ENCODE data around the gene BLMH. TPM values are rescaled to one million over a fixed set of nuclear protein-coding genes. Genes with fewer than 3 reads are reported as not detected.
A peak's percentile ranks its signal among the peaks of the same experiment; 100 is the strongest.

BLMH gene
- total RNA-seq, 1 donor from 2014 or later: 26.0 TPM

- Histone ChIP-seq H3K9me3 (no peaks in the 10 kb centered on the region), H3K36me3 (no peaks in the 10 kb centered on the region), H3K27me3 (no peaks in the 10 kb centered on the region), H3K27ac (no peak overlapping the region), H3K4me1 (no peaks in the 10 kb centered on the region), H3K4me3 (no peak overlapping the region)
- intact Hi-C loops (cut with DNase I): no loop called here
- no peak for DNase-seq
- peak; percentile 57 for ATAC-seq
- TF ChIP-seq, protein P1, sequence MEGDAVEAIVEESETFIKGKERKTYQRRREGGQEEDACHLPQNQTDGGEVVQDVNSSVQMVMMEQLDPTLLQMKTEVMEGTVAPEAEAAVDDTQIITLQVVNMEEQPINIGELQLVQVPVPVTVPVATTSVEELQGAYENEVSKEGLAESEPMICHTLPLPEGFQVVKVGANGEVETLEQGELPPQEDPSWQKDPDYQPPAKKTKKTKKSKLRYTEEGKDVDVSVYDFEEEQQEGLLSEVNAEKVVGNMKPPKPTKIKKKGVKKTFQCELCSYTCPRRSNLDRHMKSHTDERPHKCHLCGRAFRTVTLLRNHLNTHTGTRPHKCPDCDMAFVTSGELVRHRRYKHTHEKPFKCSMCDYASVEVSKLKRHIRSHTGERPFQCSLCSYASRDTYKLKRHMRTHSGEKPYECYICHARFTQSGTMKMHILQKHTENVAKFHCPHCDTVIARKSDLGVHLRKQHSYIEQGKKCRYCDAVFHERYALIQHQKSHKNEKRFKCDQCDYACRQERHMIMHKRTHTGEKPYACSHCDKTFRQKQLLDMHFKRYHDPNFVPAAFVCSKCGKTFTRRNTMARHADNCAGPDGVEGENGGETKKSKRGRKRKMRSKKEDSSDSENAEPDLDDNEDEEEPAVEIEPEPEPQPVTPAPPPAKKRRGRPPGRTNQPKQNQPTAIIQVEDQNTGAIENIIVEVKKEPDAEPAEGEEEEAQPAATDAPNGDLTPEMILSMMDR (IDR thresholded peaks at IDR 0.05): no peak
Observed at GRCh38 chr17:30323895-30324319, 32.2 kb upstream of the BLMH start.

DNA sequence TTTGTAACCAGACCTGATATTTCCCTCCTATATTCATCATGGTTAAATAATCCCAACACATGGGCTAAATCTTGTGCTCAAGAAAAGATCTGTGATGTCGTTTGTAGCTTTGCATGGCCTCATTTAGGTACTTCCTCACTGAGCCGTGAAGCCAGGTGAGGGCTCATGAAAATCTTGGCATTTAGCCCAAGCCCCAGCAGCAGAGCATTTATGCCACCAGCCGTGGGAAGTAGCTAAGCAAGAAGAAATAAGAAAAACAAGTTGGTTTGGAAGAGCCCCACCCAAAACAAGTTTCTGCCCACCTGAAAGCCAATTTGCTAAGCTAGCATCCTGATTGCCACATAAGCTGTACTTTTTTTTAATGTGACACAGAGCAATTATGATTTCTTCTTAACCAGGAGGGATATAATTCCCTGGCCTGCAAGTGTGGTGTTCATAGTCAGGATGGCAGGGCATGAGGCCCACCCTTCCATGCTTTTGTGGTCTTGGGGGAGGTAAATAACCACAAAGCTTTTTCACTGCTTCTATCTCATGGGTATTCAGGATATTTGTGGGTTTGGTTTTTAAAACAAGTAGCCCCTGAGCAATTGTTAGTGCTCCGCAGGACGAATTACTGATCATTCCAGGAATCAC is 31.6 kb upstream of the BLMH start:
- no peaks in the 10 kb centered on the region for H3K36me3 ChIP-seq
- ATAC-seq: no peak
- DNase-seq: no peak

DNA sequence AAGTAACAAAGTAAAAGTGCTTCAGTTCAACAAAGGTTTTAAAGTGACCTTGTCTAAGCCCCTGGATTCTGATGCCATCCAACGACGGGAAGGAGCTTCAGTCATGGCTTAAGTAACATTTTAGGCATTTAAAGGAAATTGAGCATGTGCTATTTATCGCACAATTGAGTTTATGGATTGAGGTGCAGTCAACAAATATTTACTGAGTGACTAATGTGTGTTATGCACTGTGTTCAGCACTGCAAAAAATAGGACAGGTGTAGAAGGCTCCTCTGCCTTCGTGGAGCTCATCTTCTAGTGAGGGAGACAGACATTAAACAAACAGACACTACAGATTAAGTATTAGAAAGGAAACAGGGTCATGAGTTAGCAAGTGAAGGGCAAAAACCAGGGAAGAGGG is 29.6 kb upstream of the BLMH start:
- Histone ChIP-seq H3K4me3 (no peak overlapping the region), H3K27me3 (no peaks in the 10 kb centered on the region), H3K4me1 (no peaks in the 10 kb centered on the region), H3K36me3 (no peaks in the 10 kb centered on the region), H3K27ac (no peak overlapping the region), H3K9me3 (no peaks in the 10 kb centered on the region)
- TF ChIP-seq, protein P1 (IDR thresholded peaks at IDR 0.05): no peak
- DNase-seq (no peak), ATAC-seq (no peak)
- intact Hi-C loops (cut with DNase I): no loop called here

More for the DNA sequence above, 31.6 kb upstream of the BLMH start:
- intact Hi-C loops (cut with DNase I): no loop called here
- Histone ChIP-seq H3K4me1 (no peaks in the 10 kb centered on the region), H3K27me3 (no peaks in the 10 kb centered on the region), H3K27ac (no peak overlapping the region), H3K4me3 (no peak overlapping the region), H3K9me3 (no peaks in the 10 kb centered on the region)
- TF ChIP-seq, protein P1 (IDR thresholded peaks at IDR 0.05): no peak

- ATAC-seq: no peak
- H3K27me3 ChIP-seq: no peaks in the 10 kb centered on the region
- intact Hi-C loops (cut with DNase I): no loop called here
- H3K36me3 ChIP-seq: no peaks in the 10 kb centered on the region
- H3K27ac ChIP-seq: no peak overlapping the region
- no peaks in the 10 kb centered on the region for H3K4me1 ChIP-seq
- H3K9me3 ChIP-seq: no peaks in the 10 kb centered on the region
- no peak for DNase-seq
- H3K4me3 ChIP-seq: no peak overlapping the region
- TF ChIP-seq, protein P1 (IDR thresholded peaks at IDR 0.05): no peak
Observed at GRCh38 chr17:30318155-30318554, 26.4 kb upstream of the BLMH start.

DNA sequence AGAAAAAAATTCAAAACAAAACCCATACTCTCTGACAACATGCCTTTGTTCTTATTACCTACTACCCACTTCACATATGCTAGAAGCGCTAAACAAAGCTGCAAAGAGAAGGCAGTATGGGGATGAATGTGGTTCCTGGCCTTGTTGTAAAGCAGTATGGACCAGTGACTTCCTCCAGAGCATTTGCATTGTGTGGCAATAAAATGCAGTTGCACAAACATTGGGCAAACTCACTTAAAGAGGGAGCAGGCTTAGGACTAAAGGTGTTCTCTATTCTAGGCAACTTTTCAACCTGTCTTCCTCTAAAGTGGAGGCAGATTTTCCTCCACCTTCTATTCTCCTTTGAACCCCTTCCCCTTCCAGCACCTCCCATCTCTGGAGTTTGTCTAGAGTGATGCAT is 25.0 kb upstream of the BLMH start:
- TF ChIP-seq, protein P1 (IDR thresholded peaks at IDR 0.05): no peak
- Histone ChIP-seq H3K27ac (no peak overlapping the region), H3K4me1 (no peaks in the 10 kb centered on the region), H3K27me3 (no peaks in the 10 kb centered on the region), H3K9me3 (no peaks in the 10 kb centered on the region), H3K4me3 (no peak overlapping the region), H3K36me3 (no peaks in the 10 kb centered on the region)
- no peak for DNase-seq
- intact Hi-C loops (cut with DNase I): no loop called here
- ATAC-seq: peak; percentile 75

- Histone ChIP-seq H3K9me3 (no peaks in the 10 kb centered on the region), H3K36me3 (no peaks in the 10 kb centered on the region), H3K27ac (no peak overlapping the region), H3K4me3 (no peak overlapping the region), H3K27me3 (no peaks in the 10 kb centered on the region), H3K4me1 (no peaks in the 10 kb centered on the region)
- TF ChIP-seq, protein P1 (IDR thresholded peaks at IDR 0.05): no peak
- DNase-seq: no peak
- intact Hi-C loops (cut with DNase I): no loop called here
- ATAC-seq: no peak
Observed at GRCh38 chr17:30315106-30315505, 23.4 kb upstream of the BLMH start.
